SKM-1 treated with dmso at 0.1 percent for 144 hours (cell line): ENCODE measurements around the gene CES2.
"Not testable (repeated sequence)": the region's sequence is repeated elsewhere in the genome, so short reads cannot be mapped to it uniquely, and the experiment has no call there.

Experiments used
- DNase-seq: peaks from one replicate; lab custom pipeline; 2025; ENCODE audit not compliant: unreplicated experiment; lab: John Stamatoyannopoulos, UW

The CES2 gene

GRCh38 chr16:66935314-66936011 is at the start of gene CES2:
TSS of gene CES2 (plus strand) at chr16:66935516. CDS start at chr16:66935636, 120 bp downstream.
- DNase-seq: no peak

- no peak for DNase-seq
Observed at GRCh38 chr16:66886321-66886720, 49.0 kb upstream of the CES2 start.

- DNase-seq: no peak
Observed at GRCh38 chr16:66886914-66887313, 48.4 kb upstream of the CES2 start.

GRCh38 chr16:66888647-66889615 is 46.4 kb upstream of the CES2 start:
- DNase-seq: no peak

- DNase-seq: no peak
Observed at GRCh38 chr16:66889622-66890021, 45.7 kb upstream of the CES2 start.

- DNase-seq: no peak
Observed at GRCh38 chr16:66890799-66891198, 44.5 kb upstream of the CES2 start.

- DNase-seq: no peak
Observed at GRCh38 chr16:66891360-66891759, 44.0 kb upstream of the CES2 start.

- no peak for DNase-seq
Observed at GRCh38 chr16:66891797-66892196, 43.5 kb upstream of the CES2 start.

GRCh38 chr16:66894055-66894454 is 41.3 kb upstream of the CES2 start:
- no peak for DNase-seq

- peak; percentile 52 for DNase-seq
Observed at GRCh38 chr16:66894948-66895688, 40.2 kb upstream of the CES2 start.

GRCh38 chr16:66895689-66895979 is 39.7 kb upstream of the CES2 start:
- DNase-seq: no peak

- DNase-seq: no peak
Observed at GRCh38 chr16:66895999-66896398, 39.3 kb upstream of the CES2 start.

GRCh38 chr16:66896682-66897081 is 38.6 kb upstream of the CES2 start:
- DNase-seq: not testable (repeated sequence)

- no peak for DNase-seq
Observed at GRCh38 chr16:66898207-66898606, 37.1 kb upstream of the CES2 start.

- DNase-seq: no peak
Observed at GRCh38 chr16:66898933-66899309, 36.4 kb upstream of the CES2 start.

- DNase-seq: peak; percentile 6
Observed at GRCh38 chr16:66899310-66899944, 35.9 kb upstream of the CES2 start.

GRCh38 chr16:66899945-66900710 is 35.2 kb upstream of the CES2 start:
- no peak for DNase-seq

GRCh38 chr16:66900721-66901441 is 34.4 kb upstream of the CES2 start:
- DNase-seq: no peak

- no peak for DNase-seq
Observed at GRCh38 chr16:66901626-66902025, 33.7 kb upstream of the CES2 start.
